Measurements from ENCODE around the gene FAM227A. TPM values are rescaled to one million over a fixed set of nuclear protein-coding genes. Genes with fewer than 3 reads are reported as not detected.
A peak's percentile ranks its signal among the peaks of the same experiment; 100 is the strongest.

Gene FAM227A
- total and polyA plus RNA-seq, 2 of the 13 experiments (the other 11 are each of a cell fraction or from before 2014, with no cell fraction given): 1.0 to 1.5 TPM

- TF ChIP-seq, protein P1, sequence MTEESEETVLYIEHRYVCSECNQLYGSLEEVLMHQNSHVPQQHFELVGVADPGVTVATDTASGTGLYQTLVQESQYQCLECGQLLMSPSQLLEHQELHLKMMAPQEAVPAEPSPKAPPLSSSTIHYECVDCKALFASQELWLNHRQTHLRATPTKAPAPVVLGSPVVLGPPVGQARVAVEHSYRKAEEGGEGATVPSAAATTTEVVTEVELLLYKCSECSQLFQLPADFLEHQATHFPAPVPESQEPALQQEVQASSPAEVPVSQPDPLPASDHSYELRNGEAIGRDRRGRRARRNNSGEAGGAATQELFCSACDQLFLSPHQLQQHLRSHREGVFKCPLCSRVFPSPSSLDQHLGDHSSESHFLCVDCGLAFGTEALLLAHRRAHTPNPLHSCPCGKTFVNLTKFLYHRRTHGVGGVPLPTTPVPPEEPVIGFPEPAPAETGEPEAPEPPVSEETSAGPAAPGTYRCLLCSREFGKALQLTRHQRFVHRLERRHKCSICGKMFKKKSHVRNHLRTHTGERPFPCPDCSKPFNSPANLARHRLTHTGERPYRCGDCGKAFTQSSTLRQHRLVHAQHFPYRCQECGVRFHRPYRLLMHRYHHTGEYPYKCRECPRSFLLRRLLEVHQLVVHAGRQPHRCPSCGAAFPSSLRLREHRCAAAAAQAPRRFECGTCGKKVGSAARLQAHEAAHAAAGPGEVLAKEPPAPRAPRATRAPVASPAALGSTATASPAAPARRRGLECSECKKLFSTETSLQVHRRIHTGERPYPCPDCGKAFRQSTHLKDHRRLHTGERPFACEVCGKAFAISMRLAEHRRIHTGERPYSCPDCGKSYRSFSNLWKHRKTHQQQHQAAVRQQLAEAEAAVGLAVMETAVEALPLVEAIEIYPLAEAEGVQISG (CRISPR knock-in tag; IDR thresholded peaks at IDR 0.05): peak; percentile 92
- TF ChIP-seq NFE2L1 (CRISPR knock-in tag; IDR thresholded peaks at IDR 0.05; ENCODE audit: borderline replicate concordance): no peak
- TF ChIP-seq ZFY (CRISPR knock-in tag; IDR thresholded peaks at IDR 0.05): peak; percentile 92
- peak; percentile 78; the same call in 1 of the 2 replicates for TF ChIP-seq ATF7-NPFF (CRISPR knock-in tag; IDR thresholded peaks at IDR 0.05; ENCODE audit: low read depth)
- TF ChIP-seq ZNF235 (CRISPR knock-in tag; IDR thresholded peaks at IDR 0.05; ENCODE audit: borderline replicate concordance): peak; percentile 75; the same call in 1 of the 2 replicates
- no peak for TF ChIP-seq TGIF2 (CRISPR knock-in tag; IDR thresholded peaks at IDR 0.05)
- peak; percentile 15; the same call in 1 of the 2 replicates for TF ChIP-seq FOSL1 (CRISPR knock-in tag; IDR thresholded peaks at IDR 0.05; ENCODE audit: borderline replicate concordance)
- TF ChIP-seq ZMYM2 (CRISPR knock-in tag; IDR thresholded peaks at IDR 0.05): no peak; the same call in 1 of the 2 replicates
- TF ChIP-seq NAIF1 (CRISPR knock-in tag; IDR thresholded peaks at IDR 0.05; ENCODE audit: borderline replicate concordance): no peak
- TF ChIP-seq, protein P2, sequence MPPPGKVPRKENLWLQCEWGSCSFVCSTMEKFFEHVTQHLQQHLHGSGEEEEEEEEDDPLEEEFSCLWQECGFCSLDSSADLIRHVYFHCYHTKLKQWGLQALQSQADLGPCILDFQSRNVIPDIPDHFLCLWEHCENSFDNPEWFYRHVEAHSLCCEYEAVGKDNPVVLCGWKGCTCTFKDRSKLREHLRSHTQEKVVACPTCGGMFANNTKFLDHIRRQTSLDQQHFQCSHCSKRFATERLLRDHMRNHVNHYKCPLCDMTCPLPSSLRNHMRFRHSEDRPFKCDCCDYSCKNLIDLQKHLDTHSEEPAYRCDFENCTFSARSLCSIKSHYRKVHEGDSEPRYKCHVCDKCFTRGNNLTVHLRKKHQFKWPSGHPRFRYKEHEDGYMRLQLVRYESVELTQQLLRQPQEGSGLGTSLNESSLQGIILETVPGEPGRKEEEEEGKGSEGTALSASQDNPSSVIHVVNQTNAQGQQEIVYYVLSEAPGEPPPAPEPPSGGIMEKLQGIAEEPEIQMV (CRISPR knock-in tag; IDR thresholded peaks at IDR 0.05; ENCODE audit: low read depth): no peak
- peak; percentile 47; the same call in 1 of the 2 replicates for TF ChIP-seq ZNF790 (CRISPR knock-in tag; IDR thresholded peaks at IDR 0.05; ENCODE audit: borderline replicate concordance)
- no peak for TF ChIP-seq PRPF4 (IDR thresholded peaks at IDR 0.05; ENCODE audit: low read depth, low read length, poor library complexity, severe bottlenecking)
- no peak; the same call in 1 of the 2 replicates for TF ChIP-seq MIER3 (CRISPR knock-in tag; IDR thresholded peaks at IDR 0.05; ENCODE audit: borderline replicate concordance)
- TF ChIP-seq, protein P3, sequence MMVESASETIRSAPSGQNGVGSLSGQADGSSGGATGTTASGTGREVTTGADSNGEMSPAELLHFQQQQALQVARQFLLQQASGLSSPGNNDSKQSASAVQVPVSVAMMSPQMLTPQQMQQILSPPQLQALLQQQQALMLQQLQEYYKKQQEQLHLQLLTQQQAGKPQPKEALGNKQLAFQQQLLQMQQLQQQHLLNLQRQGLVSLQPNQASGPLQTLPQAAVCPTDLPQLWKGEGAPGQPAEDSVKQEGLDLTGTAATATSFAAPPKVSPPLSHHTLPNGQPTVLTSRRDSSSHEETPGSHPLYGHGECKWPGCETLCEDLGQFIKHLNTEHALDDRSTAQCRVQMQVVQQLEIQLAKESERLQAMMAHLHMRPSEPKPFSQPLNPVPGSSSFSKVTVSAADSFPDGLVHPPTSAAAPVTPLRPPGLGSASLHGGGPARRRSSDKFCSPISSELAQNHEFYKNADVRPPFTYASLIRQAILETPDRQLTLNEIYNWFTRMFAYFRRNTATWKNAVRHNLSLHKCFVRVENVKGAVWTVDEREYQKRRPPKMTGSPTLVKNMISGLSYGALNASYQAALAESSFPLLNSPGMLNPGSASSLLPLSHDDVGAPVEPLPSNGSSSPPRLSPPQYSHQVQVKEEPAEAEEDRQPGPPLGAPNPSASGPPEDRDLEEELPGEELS (CRISPR knock-in tag; IDR thresholded peaks at IDR 0.05): peak; percentile 58; the same call in 1 of the 2 replicates
- TF ChIP-seq ZSCAN20 (CRISPR knock-in tag; IDR thresholded peaks at IDR 0.05; ENCODE audit: borderline replicate concordance): 0 out of 2 replicates have a peak, but pooled peaks have one; percentile 35
- no peak for TF ChIP-seq PAWR (CRISPR knock-in tag; IDR thresholded peaks at IDR 0.05; ENCODE audit: borderline replicate concordance)
- TF ChIP-seq GLI4 (CRISPR knock-in tag; IDR thresholded peaks at IDR 0.05; ENCODE audit: borderline replicate concordance): no peak
- no peak; the same call in 1 of the 2 replicates for TF ChIP-seq ZNF564 (CRISPR knock-in tag; IDR thresholded peaks at IDR 0.05)
- no peak; the same call in 1 of the 2 replicates for TF ChIP-seq KMT2A (CRISPR knock-in tag; IDR thresholded peaks at IDR 0.05)
- TF ChIP-seq BRD4 (CRISPR knock-in tag; IDR thresholded peaks at IDR 0.05): no peak; the same call in none of the 2 replicates
- TF ChIP-seq LBX2 (CRISPR knock-in tag; IDR thresholded peaks at IDR 0.05; ENCODE audit: borderline replicate concordance): no peak; the same call in 1 of the 2 replicates
- no peak for TF ChIP-seq ZNF839 (CRISPR knock-in tag; IDR thresholded peaks at IDR 0.05; ENCODE audit: borderline replicate concordance)
Measured at GRCh38 chr22:38700789-38701628, 44.8 kb upstream of the FAM227A start, which contains the start of gene JOSD1 (continued).

All from HepG2 (cell line).